ENCODE measurements around the gene CLIC6.

The CLIC6 gene

GRCh38 chr21:34691390-34692032 lies 22.7 kb downstream of the CLIC6 start:
- Mint-ChIP-seq H3K9me3 (peaks cover 10% of the 10 kb centered on the region), H3K27me3 (ENCODE audit: low read depth) (peaks cover 45% of the 10 kb centered on the region), H3K27ac (no peak overlapping the region), H3K36me3 (ENCODE audit: low read depth) (peaks cover 4% of the 10 kb centered on the region), H3K4me1 (no peaks in the 10 kb centered on the region), H3K4me3 (no peak overlapping the region)
- TF ChIP-seq CTCF (IDR thresholded peaks at IDR 0.05; ENCODE audit: unreplicated experiment in 3 of 3) = no peak

- H3K4me1 Mint-ChIP-seq = no peaks in the 10 kb centered on the region
- no peak for TF ChIP-seq CTCF (IDR thresholded peaks at IDR 0.05; ENCODE audit: unreplicated experiment in 3 of 3)
- peaks cover 10% of the 10 kb centered on the region for H3K9me3 Mint-ChIP-seq
- peaks cover 45% of the 10 kb centered on the region for H3K27me3 Mint-ChIP-seq (ENCODE audit: low read depth)
- no peak overlapping the region for H3K27ac Mint-ChIP-seq
- H3K36me3 Mint-ChIP-seq (ENCODE audit: low read depth) = peaks cover 4% of the 10 kb centered on the region
- no peak overlapping the region for H3K4me3 Mint-ChIP-seq
Measured at GRCh38 chr21:34692458-34693020, 23.7 kb downstream of the CLIC6 start.

- peaks cover 44% of the 10 kb centered on the region for H3K27me3 Mint-ChIP-seq (ENCODE audit: low read depth)
Measured at GRCh38 chr21:34693192-34693810, 24.5 kb downstream of the CLIC6 start.

GRCh38 chr21:34695434-34695833 lies 26.6 kb downstream of the CLIC6 start:
- no peak for TF ChIP-seq CTCF (IDR thresholded peaks at IDR 0.05; ENCODE audit: unreplicated experiment in 3 of 3)
- H3K9me3 Mint-ChIP-seq = peaks cover 13% of the 10 kb centered on the region
- peaks cover 32% of the 10 kb centered on the region for H3K27me3 Mint-ChIP-seq (ENCODE audit: low read depth)
- H3K4me3 Mint-ChIP-seq = no peak overlapping the region
- peaks cover 4% of the 10 kb centered on the region for H3K36me3 Mint-ChIP-seq (ENCODE audit: low read depth)
- no peaks in the 10 kb centered on the region for H3K4me1 Mint-ChIP-seq
- H3K27ac Mint-ChIP-seq = no peak overlapping the region

More at GRCh38 chr21:34693192-34693810, 24.5 kb downstream of the CLIC6 start:
- H3K4me1 Mint-ChIP-seq = no peaks in the 10 kb centered on the region
- H3K4me3 Mint-ChIP-seq = no peak overlapping the region
- peaks cover 4% of the 10 kb centered on the region for H3K36me3 Mint-ChIP-seq (ENCODE audit: low read depth)
- peaks cover 10% of the 10 kb centered on the region for H3K9me3 Mint-ChIP-seq
- no peak overlapping the region for H3K27ac Mint-ChIP-seq
- peak; percentile 76 to 84 (median 81) for TF ChIP-seq CTCF (IDR thresholded peaks at IDR 0.05; ENCODE audit: unreplicated experiment in 3 of 3)

GRCh38 chr21:34696121-34696520 lies 27.3 kb downstream of the CLIC6 start:
- Mint-ChIP-seq H3K36me3 (ENCODE audit: low read depth) (peaks cover 4% of the 10 kb centered on the region), H3K4me3 (no peak overlapping the region), H3K27me3 (ENCODE audit: low read depth) (peaks cover 34% of the 10 kb centered on the region), H3K4me1 (no peaks in the 10 kb centered on the region), H3K27ac (no peak overlapping the region), H3K9me3 (peaks cover 13% of the 10 kb centered on the region)
- no peak for TF ChIP-seq CTCF (IDR thresholded peaks at IDR 0.05; ENCODE audit: unreplicated experiment in 3 of 3)
